ENCODE results near the gene PTPN3.

Gene PTPN3

DNA sequence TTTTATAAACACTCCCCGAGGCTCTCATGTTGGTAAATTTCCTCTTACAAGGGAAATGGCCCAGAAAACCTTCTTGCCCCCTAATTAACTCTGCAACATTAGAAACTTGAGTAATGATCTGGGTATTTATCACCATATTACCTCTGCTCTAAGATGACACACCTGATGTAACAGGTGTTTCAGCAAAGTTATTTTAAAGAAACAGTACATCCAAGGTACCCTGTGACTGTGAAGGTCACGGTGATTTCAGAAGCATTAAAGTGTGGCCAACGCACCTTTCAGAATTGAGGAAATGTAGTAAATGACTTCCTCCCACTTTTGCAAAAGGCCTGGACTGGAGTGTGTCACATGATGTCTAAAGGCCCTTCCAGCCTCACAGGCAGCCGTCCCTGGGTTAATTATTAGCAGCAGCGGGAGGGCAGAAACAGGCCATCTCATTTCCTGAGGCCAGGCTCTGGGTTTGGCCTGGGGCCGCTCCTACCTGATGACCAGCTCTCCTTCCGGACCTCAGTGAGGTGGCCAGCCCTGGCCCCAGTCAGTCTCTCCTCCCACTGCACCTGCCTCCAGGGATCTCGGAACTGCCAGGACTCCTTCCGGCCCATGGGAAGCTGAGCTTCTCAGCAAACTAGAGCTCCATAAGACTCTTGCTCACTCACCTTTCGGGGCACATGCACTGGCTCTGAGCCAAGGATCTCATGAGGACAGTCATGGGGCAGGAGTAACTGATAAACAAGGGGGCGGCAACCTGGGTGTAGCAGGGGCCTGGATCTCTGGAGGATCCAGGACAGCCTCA, 20.7 kb downstream of the PTPN3 start:
- TF ChIP-seq CTCF (IDR thresholded peaks at IDR 0.05; ENCODE audit: control insufficient read depth, insufficient read depth, low read depth, low read length, missing control alignments), result no peak
- DNase-seq (ENCODE audit: low read depth), result no peak
- no peak overlapping the region for H3K4me3 ChIP-seq (ENCODE audit: control insufficient read depth, low read depth, low read length)

DNA sequence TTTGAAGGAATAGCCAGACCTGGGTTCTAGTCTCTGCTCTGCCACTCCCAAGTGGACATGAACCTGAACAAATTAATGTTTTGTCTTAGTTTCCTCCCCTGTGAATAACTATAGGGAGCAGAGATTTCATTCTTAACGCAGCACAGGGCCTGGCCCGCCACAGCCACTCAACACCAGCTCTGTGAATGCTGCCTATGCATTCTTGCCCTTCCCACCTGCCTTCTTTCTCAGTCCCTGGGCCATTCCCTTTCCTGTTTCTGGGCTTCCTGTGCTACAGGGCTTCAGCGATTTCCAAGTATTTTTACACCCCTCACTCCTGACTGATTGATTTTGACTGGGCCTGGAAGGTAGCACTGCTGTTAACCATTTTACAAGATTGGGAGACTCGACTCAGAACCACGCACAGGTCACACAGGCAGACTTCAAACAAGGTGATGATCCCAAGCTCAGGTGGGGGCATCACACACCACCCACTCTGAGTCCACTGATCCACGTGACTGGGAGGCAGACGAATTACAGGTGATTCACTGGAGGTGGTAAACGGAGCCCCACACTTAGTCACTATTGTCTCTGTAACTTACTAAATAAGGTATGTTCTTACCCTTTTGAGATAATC, 21.4 kb downstream of the PTPN3 start:
- no peak for DNase-seq (ENCODE audit: low read depth)
- H3K4me3 ChIP-seq (ENCODE audit: control insufficient read depth, low read depth, low read length), result no peak overlapping the region
- no peak for TF ChIP-seq CTCF (IDR thresholded peaks at IDR 0.05; ENCODE audit: control insufficient read depth, insufficient read depth, low read depth, low read length, missing control alignments)

DNA sequence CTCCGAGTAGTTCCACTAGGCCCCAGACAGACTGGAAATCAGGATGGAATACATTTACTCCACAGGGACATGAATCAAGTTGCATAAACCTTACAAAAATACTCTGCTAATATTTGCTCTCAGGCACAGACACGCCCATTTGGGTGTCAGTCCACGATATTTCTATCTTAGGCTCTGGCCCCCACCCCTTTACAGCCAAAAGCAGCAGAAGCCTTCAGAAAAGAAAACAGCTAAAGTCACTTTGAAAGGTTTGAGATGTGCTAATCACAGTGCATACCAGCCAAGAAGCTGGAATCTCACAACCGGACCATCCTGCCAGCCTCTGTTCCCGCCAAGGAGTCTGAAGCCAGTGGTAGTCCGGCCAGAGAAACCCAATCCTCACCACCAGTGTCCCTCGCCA, 22.6 kb downstream of the PTPN3 start:
- TF ChIP-seq CTCF (IDR thresholded peaks at IDR 0.05; ENCODE audit: control insufficient read depth, insufficient read depth, low read depth, low read length, missing control alignments), result no peak
- H3K4me3 ChIP-seq (ENCODE audit: control insufficient read depth, low read depth, low read length), result no peak overlapping the region
- no peak for DNase-seq (ENCODE audit: low read depth)

DNA sequence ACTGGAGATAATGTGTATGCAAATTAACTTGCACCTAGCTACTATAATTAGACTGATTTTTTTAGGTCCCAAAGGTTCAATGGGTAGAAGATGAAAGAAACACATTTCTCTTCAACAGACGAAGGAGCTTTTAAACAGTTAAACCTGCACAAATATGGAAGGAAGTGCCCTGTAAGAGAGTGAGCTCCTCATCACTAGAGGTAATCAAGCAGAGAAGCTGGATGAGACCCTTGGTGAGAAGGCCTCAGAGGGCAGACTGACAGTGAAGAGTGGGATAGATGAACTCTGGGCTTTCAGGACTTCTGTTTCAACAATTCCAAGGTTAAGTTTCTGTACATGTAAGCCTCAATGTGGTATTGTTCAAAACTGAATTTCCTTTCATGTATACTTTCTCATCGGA, 23.2 kb downstream of the PTPN3 start:
- H3K4me3 ChIP-seq (ENCODE audit: control insufficient read depth, low read depth, low read length), result no peak overlapping the region
- no peak for TF ChIP-seq CTCF (IDR thresholded peaks at IDR 0.05; ENCODE audit: control insufficient read depth, insufficient read depth, low read depth, low read length, missing control alignments)
- DNase-seq (ENCODE audit: low read depth), result no peak

GRCh38 chr9:109474170-109474569, 23.9 kb downstream of the PTPN3 start:
- DNase-seq (ENCODE audit: low read depth), result no peak
- no peak for TF ChIP-seq CTCF (IDR thresholded peaks at IDR 0.05; ENCODE audit: control insufficient read depth, insufficient read depth, low read depth, low read length, missing control alignments)
- no peak overlapping the region for H3K4me3 ChIP-seq (ENCODE audit: control insufficient read depth, low read depth, low read length)

- no peak for DNase-seq (ENCODE audit: low read depth)
- no peak for TF ChIP-seq CTCF (IDR thresholded peaks at IDR 0.05; ENCODE audit: control insufficient read depth, insufficient read depth, low read depth, low read length, missing control alignments)
- no peak overlapping the region for H3K4me3 ChIP-seq (ENCODE audit: control insufficient read depth, low read depth, low read length)
Measured at GRCh38 chr9:109473329-109473728, 24.8 kb downstream of the PTPN3 start.
